A375 (cell line): ENCODE results near the gene SNRNP25. TPM values are rescaled to one million over a fixed set of nuclear protein-coding genes. Genes with fewer than 3 reads are reported as not detected.

Experiments
- small RNA-seq: library from RNA; depleted of rRNA; stranded (forward); fragments of <200 nt; gene quantifications from one replicate; pipeline ENCODE3, GENCODE V24; 2014
- total RNA-seq: library from RNA; depleted of rRNA; stranded (reverse); fragments of >200 nt; shearing (Covaris generic); gene quantifications from 2 replicates; pipeline ENCODE4 v1.2.3, GENCODE V29; 2014; rRNA removed

SNRNP25 gene
- 46.9 and 54.2 TPM in 2 replicates for total RNA-seq

DNA sequence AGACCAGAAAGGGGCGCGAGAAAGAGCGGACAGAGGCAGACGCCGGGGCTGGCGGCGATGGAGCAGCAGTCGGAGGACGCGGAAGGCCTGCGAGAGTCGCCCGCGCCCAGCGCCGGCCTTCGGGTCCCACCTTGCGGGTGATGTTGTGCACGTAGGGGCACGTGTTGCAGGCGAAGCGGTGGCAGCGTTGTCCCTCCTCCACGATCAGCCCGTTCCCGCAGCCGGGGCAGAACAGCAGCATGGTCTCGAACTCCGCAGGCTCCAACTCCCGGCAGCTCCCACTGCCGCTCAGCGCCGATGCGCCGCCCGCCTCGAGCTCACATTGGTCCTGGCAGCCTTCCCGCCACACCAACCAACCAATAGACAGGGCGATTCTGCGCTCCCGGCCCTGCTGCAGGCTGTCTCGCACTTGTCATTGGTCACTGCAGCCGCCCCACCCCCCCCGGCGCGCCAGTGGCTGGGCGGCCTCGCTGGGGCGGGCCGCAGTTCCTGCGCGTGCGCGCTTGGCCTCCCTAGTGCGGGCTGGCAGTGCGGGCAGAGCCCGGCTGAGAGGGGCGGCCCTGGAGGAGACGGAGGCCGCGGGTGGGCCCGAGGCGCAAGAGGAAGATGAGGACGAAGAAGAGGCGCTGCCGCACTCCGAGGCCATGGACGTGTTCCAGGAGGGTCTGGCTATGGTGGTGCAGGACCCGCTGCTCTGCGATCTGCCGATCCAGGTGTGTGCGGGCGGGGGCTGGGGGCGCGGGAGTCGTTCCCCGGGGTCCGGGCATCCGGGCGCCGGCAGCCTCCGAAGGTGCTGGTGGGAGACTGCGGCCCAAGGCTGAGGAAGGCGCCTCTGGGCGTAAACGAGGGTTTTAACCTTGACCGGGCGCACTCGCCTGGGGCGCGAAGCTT lies at the start of gene SNRNP25, which contains the start of gene POLR3K:
SNRNP25 (plus strand) TSS at position 483 of the 891 bp plus-strand sequence; CDS start at position 672, 189 bp downstream.
POLR3K (minus strand) TSS at position 263 of the 891 bp plus-strand sequence; CDS start at position 241, 22 bp downstream.

DNA sequence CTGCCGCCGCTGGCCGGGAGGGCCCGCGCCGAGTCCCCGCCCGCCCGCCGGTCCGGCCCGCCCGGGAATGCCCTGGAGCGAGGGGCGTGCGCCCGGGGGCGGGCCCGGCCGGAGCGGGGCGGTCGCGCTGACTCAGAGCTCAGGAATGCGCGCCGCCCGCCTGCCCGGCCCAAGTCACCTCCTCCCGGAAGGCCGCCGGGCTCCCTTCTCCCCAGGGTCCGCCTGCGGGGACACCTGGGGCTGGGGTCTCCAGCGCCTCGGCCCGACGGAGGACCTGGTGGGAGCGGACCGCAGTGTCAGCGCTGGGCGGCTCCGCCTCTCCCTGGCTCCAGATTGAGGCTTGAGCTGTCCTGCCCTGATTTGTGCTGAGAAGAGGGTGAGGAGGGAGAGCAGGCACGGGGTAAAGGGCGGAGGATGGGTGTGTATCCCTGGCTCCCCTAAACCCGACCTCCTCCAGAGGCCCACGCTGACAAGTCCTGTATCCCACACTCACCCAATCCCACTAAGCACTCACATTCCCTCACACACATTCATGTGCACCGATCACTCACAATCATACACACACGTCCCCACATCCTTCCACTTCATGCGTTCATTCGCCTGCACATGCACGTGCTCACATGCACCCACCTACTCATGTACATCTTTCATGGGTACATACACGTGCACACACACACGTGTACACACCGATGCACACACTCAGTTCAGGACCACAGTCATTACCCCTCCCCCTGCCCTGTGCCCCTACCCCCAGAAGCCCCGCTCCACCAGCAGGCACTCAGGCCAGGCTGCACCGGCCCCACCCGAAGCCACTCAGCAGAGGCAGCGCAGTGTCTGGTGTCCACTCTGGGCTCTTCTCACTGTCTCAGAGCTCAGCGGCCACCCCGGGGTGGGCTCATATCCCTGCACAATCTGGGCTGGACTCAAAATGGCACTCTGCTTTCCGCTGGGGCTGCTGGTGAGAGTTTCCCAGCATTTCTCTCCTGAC lies 19.2 kb downstream of the SNRNP25 start, which contains the start of gene RHBDF1:
RHBDF1 (minus strand) TSS at position 71 of the 988 bp plus-strand sequence. CDS start 7,616 bp downstream, outside the sequence.

DNA sequence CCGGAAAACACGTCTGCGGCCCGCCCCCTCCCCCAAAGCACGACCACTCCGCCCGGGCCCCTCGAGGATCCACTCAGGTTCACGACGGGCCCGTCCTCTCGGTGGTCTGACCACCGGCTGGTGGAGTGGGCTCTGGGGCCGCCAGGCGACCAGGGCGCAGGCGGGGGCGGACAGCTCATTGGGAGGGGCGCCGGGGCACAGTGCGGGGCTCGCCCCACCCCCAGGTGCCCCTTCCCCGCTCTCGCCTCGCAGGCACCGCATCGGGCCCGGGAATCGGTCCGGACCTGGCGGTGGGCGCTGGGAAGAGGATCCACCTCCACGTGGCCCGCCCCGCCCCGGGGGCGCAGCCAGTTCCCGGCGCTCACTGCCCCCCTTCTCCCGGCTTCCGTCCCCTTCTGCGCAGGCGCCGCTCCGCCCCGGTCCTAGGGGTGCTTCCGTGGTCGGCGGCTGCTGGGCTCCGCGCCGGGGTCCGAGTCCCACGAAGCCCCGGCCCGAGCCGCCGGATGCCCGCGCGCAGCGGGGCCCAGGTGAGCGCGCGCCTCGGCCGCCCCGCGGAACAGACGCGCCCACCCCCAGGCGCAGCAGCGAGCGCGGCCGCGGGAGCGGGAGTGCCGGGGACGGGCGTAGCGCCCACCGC lies 24.3 kb downstream of the SNRNP25 start, which contains the start of gene MPG:
MPG (plus strand) TSS at position 419 of the 637 bp plus-strand sequence; CDS start at position 504, 85 bp downstream.

Small RNA genes within 50 kb of the gene (small RNA-seq; reads per million reads assigned to genes)
- not detected for gene MIR6859-4
- gene Z69720.2: not detected

Other genes starting within 250 kb of the SNRNP25 start
- 23.0 and 24.0 TPM in 2 replicates for gene POLR3K, start 220 bp upstream of the SNRNP25 start, total RNA-seq
- gene RHBDF1, start 18.8 kb downstream of the SNRNP25 start, total RNA-seq: 66.0 and 88.3 TPM in 2 replicates
- gene MPG, start 24.4 kb downstream of the SNRNP25 start, total RNA-seq: 233 and 337 TPM in 2 replicates
- gene NPRL3, start 84.8 kb downstream of the SNRNP25 start, total RNA-seq: 13.2 and 14.9 TPM in 2 replicates
- gene HBZ, start 98.8 kb downstream of the SNRNP25 start, total RNA-seq: not detected in 2 replicates
- not detected in 2 replicates for gene HBM, start 112.2 kb downstream of the SNRNP25 start, total RNA-seq
- not detected in 2 replicates for gene HBA2, start 119.0 kb downstream of the SNRNP25 start, total RNA-seq
- not detected in 2 replicates for gene HBA1, start 122.9 kb downstream of the SNRNP25 start, total RNA-seq
- gene HBQ1, start 126.6 kb downstream of the SNRNP25 start, total RNA-seq: not detected in 2 replicates
- gene LUC7L, start 175.6 kb downstream of the SNRNP25 start, total RNA-seq: 53.1 and 65.3 TPM in 2 replicates
- 58.9 and 70.9 TPM in 2 replicates for gene FAM234A, start 181.0 kb downstream of the SNRNP25 start, total RNA-seq
- 0.04 and 0.08 TPM in 2 replicates for gene RGS11, start 222.1 kb downstream of the SNRNP25 start, total RNA-seq
- gene ARHGDIG, start 226.8 kb downstream of the SNRNP25 start, total RNA-seq: 3.2 and 4.5 TPM in 2 replicates
- gene PDIA2, start 229.3 kb downstream of the SNRNP25 start, total RNA-seq: 0.41 and 0.88 TPM in 2 replicates